Liver (tissue), 3 donors: ENCODE measurements around the gene TTC39A.

Experiments used
- RAD21 ChIP-seq, 2 donors: IDR thresholded peaks; 2 replicates each; pipeline ENCODE4 v1.6.1; 2016; ENCODE audit warnings: antibody characterized with exemption in 2 of 2, mild to moderate bottlenecking in 2 of 2
- TAF1 ChIP-seq: conservative IDR thresholded peaks from 2 replicates; pipeline ENCODE4 v1.6.1; 2016; ENCODE audit warnings: antibody characterized with exemption, mild to moderate bottlenecking
- TF ChIP-seq, protein P1 (sequence below): fragments of 150-350 bp; IDR thresholded peaks from 2 replicates; pipeline ENCODE4 v1.5.1; 2017; ENCODE audit warnings: improper control_type of control experiment, low read depth, low read length; ENCODE audit not compliant: missing input control
- donor health status: healthy.
- donor health status: healthy.

DNA sequence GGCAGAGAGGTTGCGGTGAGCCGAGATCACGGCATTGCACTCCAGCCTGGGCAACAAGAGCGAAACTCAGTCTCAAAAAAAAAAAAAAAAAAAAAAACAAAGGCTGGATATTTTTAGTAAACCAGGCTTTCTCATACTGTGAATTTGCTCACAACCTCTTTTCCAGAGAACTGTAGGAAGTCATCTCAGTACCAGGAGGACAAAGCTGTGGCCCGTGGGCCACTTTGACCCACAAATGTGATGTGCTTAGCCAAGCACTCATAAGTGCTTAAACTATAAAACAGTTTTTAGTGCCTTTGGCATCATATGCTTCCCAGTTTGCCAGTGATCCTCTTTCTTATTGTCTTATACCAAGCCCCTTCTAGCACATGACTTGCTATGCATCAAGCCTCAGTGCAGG is 47.8 kb downstream of the TTC39A start:
- TF ChIP-seq, protein P1, sequence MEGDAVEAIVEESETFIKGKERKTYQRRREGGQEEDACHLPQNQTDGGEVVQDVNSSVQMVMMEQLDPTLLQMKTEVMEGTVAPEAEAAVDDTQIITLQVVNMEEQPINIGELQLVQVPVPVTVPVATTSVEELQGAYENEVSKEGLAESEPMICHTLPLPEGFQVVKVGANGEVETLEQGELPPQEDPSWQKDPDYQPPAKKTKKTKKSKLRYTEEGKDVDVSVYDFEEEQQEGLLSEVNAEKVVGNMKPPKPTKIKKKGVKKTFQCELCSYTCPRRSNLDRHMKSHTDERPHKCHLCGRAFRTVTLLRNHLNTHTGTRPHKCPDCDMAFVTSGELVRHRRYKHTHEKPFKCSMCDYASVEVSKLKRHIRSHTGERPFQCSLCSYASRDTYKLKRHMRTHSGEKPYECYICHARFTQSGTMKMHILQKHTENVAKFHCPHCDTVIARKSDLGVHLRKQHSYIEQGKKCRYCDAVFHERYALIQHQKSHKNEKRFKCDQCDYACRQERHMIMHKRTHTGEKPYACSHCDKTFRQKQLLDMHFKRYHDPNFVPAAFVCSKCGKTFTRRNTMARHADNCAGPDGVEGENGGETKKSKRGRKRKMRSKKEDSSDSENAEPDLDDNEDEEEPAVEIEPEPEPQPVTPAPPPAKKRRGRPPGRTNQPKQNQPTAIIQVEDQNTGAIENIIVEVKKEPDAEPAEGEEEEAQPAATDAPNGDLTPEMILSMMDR, result no peak
- TF ChIP-seq TAF1 (no peak), RAD21 (IDR thresholded peaks at IDR 0.05) (no peak)
